H9 (cell line): Measurements from ENCODE around the gene KIF13A. TPM values are rescaled to one million over a fixed set of nuclear protein-coding genes. Genes with fewer than 3 reads are reported as not detected.

Experiments
- DNase-seq: peaks from one replicate; pipeline ENCODE4 v3.0.0-alpha.2; 2017
- H2AFZ ChIP-seq: one replicate; pipeline ENCODE4 v1.6.1; 2013; ENCODE audit warnings: mild to moderate bottlenecking, low read length, control low read depth, moderate library complexity
- H2AK5ac ChIP-seq: 2 replicates; pipeline ENCODE4 v1.6.1; 2013; ENCODE audit warnings: low read length, control low read depth, mixed read lengths; ENCODE audit not compliant: insufficient read length
- H2BK120ac ChIP-seq: one replicate; pipeline ENCODE4 v1.6.1; 2013; ENCODE audit warnings: low read depth, mild to moderate bottlenecking, low read length, control low read depth, inconsistent platforms; ENCODE audit not compliant: poor library complexity, severe bottlenecking
- H2BK12ac ChIP-seq: 2 replicates; pipeline ENCODE4 v1.6.1; 2013; ENCODE audit warnings: low read length, control low read depth, mixed read lengths, low read depth; ENCODE audit not compliant: insufficient read length
- H2BK15ac ChIP-seq: 2 replicates; pipeline ENCODE4 v1.6.1; 2013; ENCODE audit warnings: low read depth, low read length, control low read depth
- H2BK20ac ChIP-seq: one replicate; pipeline ENCODE4 v1.6.1; 2013; ENCODE audit warnings: low read depth, mild to moderate bottlenecking, low read length, control low read depth, inconsistent platforms; ENCODE audit not compliant: poor library complexity, severe bottlenecking
- H2BK5ac ChIP-seq: 2 replicates; pipeline ENCODE4 v1.6.1; 2013; ENCODE audit warnings: low read length, control low read depth, mixed read lengths; ENCODE audit not compliant: insufficient read length
- H3K14ac ChIP-seq: 2 replicates; pipeline ENCODE4 v1.6.1; 2013; ENCODE audit warnings: low read length, control low read depth; ENCODE audit not compliant: insufficient read depth
- H3K18ac ChIP-seq: 2 replicates; pipeline ENCODE4 v1.6.1; 2013; ENCODE audit warnings: low read depth, mild to moderate bottlenecking, mixed read lengths, low read length, control low read depth; ENCODE audit not compliant: insufficient read length
- H3K23ac ChIP-seq: 2 replicates; pipeline ENCODE4 v1.6.1; 2013; ENCODE audit warnings: low read length, control low read depth, mixed read lengths, low read depth; ENCODE audit not compliant: insufficient read length
- H3K23me2 ChIP-seq: 2 replicates; pipeline ENCODE4 v1.6.1; 2013; ENCODE audit warnings: low read depth, mild to moderate bottlenecking, mixed read lengths, low read length, control low read depth; ENCODE audit not compliant: insufficient read length, poor library complexity, severe bottlenecking
- H3K27ac ChIP-seq: 2 replicates; pipeline ENCODE4 v1.5.1; 2013; ENCODE audit warnings: low read length, control low read depth, mixed read lengths, low read depth; ENCODE audit not compliant: insufficient read length
- H3K27me3 ChIP-seq: 2 replicates; pipeline ENCODE4 v1.6.1; 2013; ENCODE audit warnings: low read length, control low read depth, inconsistent platforms; ENCODE audit not compliant: insufficient read depth
- H3K4ac ChIP-seq: 2 replicates; pipeline ENCODE4 v1.6.1; 2013; ENCODE audit warnings: low read depth, mild to moderate bottlenecking, control low read depth, inconsistent platforms, low read length, moderate library complexity
- H3K4me1 ChIP-seq: 2 replicates; pipeline ENCODE4 v1.6.1; 2013; ENCODE audit warnings: low read length, control low read depth, inconsistent platforms; ENCODE audit not compliant: insufficient read depth
- H3K4me2 ChIP-seq: 2 replicates; pipeline ENCODE4 v1.6.1; 2013; ENCODE audit warnings: low read length, control low read depth, mixed read lengths; ENCODE audit not compliant: insufficient read length, insufficient read depth
- H3K56ac ChIP-seq: 2 replicates; pipeline ENCODE4 v1.6.1; 2013; ENCODE audit warnings: low read depth, mild to moderate bottlenecking, mixed read lengths, low read length, control low read depth; ENCODE audit not compliant: insufficient read length
- H3K79me1 ChIP-seq: 2 replicates; pipeline ENCODE4 v1.6.1; 2013; ENCODE audit warnings: low read depth, mild to moderate bottlenecking, moderate library complexity, low read length, control low read depth, inconsistent platforms; ENCODE audit not compliant: insufficient read depth, poor library complexity, severe bottlenecking
- H3K79me2 ChIP-seq: 2 replicates; pipeline ENCODE4 v1.6.1; 2013; ENCODE audit warnings: low read length, control low read depth, inconsistent platforms; ENCODE audit not compliant: insufficient read depth
- H3K9ac ChIP-seq: 2 replicates; pipeline ENCODE4 v1.6.1; 2013; ENCODE audit warnings: low read length, control low read depth, mixed read lengths; ENCODE audit not compliant: insufficient read length; ENCODE audit errors: extremely low read depth
- H3K9me3 ChIP-seq: one replicate; pipeline ENCODE4 v1.6.1; 2013; ENCODE audit warnings: low read depth, low read length, inconsistent platforms; ENCODE audit not compliant: control insufficient read depth
- H3T11ph ChIP-seq: one replicate; pipeline ENCODE4 v1.6.1; 2013; ENCODE audit warnings: mild to moderate bottlenecking, low read length, control low read depth, inconsistent platforms
- H4K20me1 ChIP-seq: one replicate; pipeline ENCODE4 v1.6.1; 2013; ENCODE audit not compliant: control insufficient read depth, insufficient read length, insufficient read depth
- H4K5ac ChIP-seq: 2 replicates; pipeline ENCODE4 v1.6.1; 2013; ENCODE audit warnings: low read depth, mild to moderate bottlenecking, mixed read lengths, low read length, control low read depth; ENCODE audit not compliant: insufficient read length
- H4K8ac ChIP-seq: replicated peaks from 2 replicates; pipeline ENCODE4 v1.6.1; 2013; ENCODE audit warnings: low read length, control low read depth, mixed read lengths, low read depth; ENCODE audit not compliant: insufficient read length
- H4K91ac ChIP-seq: 2 replicates; pipeline ENCODE4 v1.6.1; 2013; ENCODE audit warnings: low read depth, mild to moderate bottlenecking, moderate library complexity, mixed read lengths, low read length, control low read depth; ENCODE audit not compliant: insufficient read length
- H3K27ac Mint-ChIP-seq, 3 experiments: 2 replicates in 2 of 3; 3 replicates in 1 of 3; pipeline ENCODE4 v1.8.0; 2020 to 2021; ENCODE audit warnings: mixed read lengths in 3 of 3, mild to moderate bottlenecking in 1 of 3, moderate library complexity in 1 of 3
- H3K27me3 Mint-ChIP-seq: 2 replicates; pipeline ENCODE4 v1.8.0; 2021; ENCODE audit warnings: low read depth, mild to moderate bottlenecking, moderate library complexity, mixed read lengths
- H3K36me3 Mint-ChIP-seq, 3 experiments: 2 replicates in 2 of 3; 3 replicates in 1 of 3; pipeline ENCODE4 v1.8.0; 2020 to 2021; ENCODE audit warnings: low read depth in 3 of 3, mixed read lengths in 3 of 3; ENCODE audit not compliant: insufficient read depth in 1 of 3
- H3K4me1 Mint-ChIP-seq, 2 experiments: 2 replicates each; pipeline ENCODE4 v1.8.0; 2020; ENCODE audit warnings: mixed read lengths in 2 of 2
- H3K4me3 Mint-ChIP-seq, 2 experiments: 2 replicates in 1 of 2; 3 replicates in 1 of 2; pipeline ENCODE4 v1.8.0; 2020 to 2021; ENCODE audit warnings: mild to moderate bottlenecking in 2 of 2, mixed read lengths in 2 of 2, moderate library complexity in 1 of 2
- H3K9me3 Mint-ChIP-seq, 2 experiments: 2 replicates in 1 of 2; 3 replicates in 1 of 2; pipeline ENCODE4 v1.8.0; 2020; ENCODE audit warnings: mild to moderate bottlenecking in 2 of 2, mixed read lengths in 2 of 2, moderate library complexity in 1 of 2
- CTCF ChIP-seq: fragments of 200-600 bp; sonication (generic); conservative IDR thresholded peaks from 3 replicates; pipeline ENCODE4 v1.8.0; 2021; ENCODE audit warnings: antibody characterized with exemption, mild to moderate bottlenecking
- WGBS: extraction: QIAGEN DNeasy Blood & Tissue Kit; methylation state at CpG from one replicate; pipeline ENCODE4 v1.1.7; 2013; ENCODE audit warnings: missing lambda C conversion rate, low lambda C conversion rate, mixed read lengths; ENCODE audit not compliant: insufficient read length; ENCODE audit errors: extremely low coverage; 5-methylcytosine and 5-hydroxymethylcytosine counted together
- total RNA-seq: library from RNA; stranded (reverse); gene quantifications from 2 replicates; pipeline ENCODE4 v1.2.1, GENCODE V29; 2021

Gene KIF13A
- total RNA-seq, 1 experiment from 2014 or later = 38.2 TPM

GRCh38 chr6:17928514-17929430 is 58.7 kb downstream of the KIF13A start:
- Histone ChIP-seq H2BK12ac (no peak overlapping the region), H2BK5ac (no peak overlapping the region), H2AFZ (no peak overlapping the region), H3K23ac (no peak overlapping the region), H4K5ac (no peak overlapping the region), H3K4me2 (no peak overlapping the region), H3K79me1 (no peaks in the 10 kb centered on the region), H3K27ac (no peak overlapping the region), H3K23me2 (no peaks in the 10 kb centered on the region), H4K8ac (no peak overlapping the region), H4K91ac (no peak overlapping the region), H3K4me1 (peaks cover 9% of the 10 kb centered on the region; the same call in 1 of the 2 replicates), H3T11ph (no peak overlapping the region), H3K56ac (no peak overlapping the region), H4K20me1 (no peaks in the 10 kb centered on the region), H2BK15ac (no peak overlapping the region), H2BK120ac (no peak overlapping the region), H3K9me3 (no peaks in the 10 kb centered on the region), H2AK5ac (no peak overlapping the region), H3K79me2 (peaks cover 3% of the 10 kb centered on the region; the same call in 1 of the 2 replicates), H3K18ac (no peak overlapping the region), H3K4ac (no peak overlapping the region), H3K9ac (no peak overlapping the region), H3K14ac (no peak overlapping the region), H3K27me3 (no peaks in the 10 kb centered on the region), H2BK20ac (no peak overlapping the region)
- H3K27ac Mint-ChIP-seq = no peak overlapping the region; a peak in 1 of 7 replicates
- no peak for DNase-seq
- no peak overlapping the region for H3K4me3 Mint-ChIP-seq
- H3K9me3 Mint-ChIP-seq = no peaks in the 10 kb centered on the region
- no peak for TF ChIP-seq CTCF
- H3K4me1 Mint-ChIP-seq = peaks cover 38 to 47% of the 10 kb centered on the region in 2 experiments
- WGBS = no CpG with 5 or more reads among the region's 5 CpGs
- no peaks in the 10 kb centered on the region; a peak in 1 of 7 replicates for H3K36me3 Mint-ChIP-seq
- H3K27me3 Mint-ChIP-seq = no peaks in the 10 kb centered on the region
